Measurements from ENCODE around the gene PTPRN2.

- TF ChIP-seq, protein P1, sequence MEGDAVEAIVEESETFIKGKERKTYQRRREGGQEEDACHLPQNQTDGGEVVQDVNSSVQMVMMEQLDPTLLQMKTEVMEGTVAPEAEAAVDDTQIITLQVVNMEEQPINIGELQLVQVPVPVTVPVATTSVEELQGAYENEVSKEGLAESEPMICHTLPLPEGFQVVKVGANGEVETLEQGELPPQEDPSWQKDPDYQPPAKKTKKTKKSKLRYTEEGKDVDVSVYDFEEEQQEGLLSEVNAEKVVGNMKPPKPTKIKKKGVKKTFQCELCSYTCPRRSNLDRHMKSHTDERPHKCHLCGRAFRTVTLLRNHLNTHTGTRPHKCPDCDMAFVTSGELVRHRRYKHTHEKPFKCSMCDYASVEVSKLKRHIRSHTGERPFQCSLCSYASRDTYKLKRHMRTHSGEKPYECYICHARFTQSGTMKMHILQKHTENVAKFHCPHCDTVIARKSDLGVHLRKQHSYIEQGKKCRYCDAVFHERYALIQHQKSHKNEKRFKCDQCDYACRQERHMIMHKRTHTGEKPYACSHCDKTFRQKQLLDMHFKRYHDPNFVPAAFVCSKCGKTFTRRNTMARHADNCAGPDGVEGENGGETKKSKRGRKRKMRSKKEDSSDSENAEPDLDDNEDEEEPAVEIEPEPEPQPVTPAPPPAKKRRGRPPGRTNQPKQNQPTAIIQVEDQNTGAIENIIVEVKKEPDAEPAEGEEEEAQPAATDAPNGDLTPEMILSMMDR (conservative IDR thresholded peaks at IDR 0.05; ENCODE audit: low read depth, low read length) = no peak
- no peak for TF ChIP-seq EZH2 (IDR thresholded peaks at IDR 0.05; ENCODE audit: borderline replicate concordance, low read depth, low read length, poor library complexity, severe bottlenecking)
These were observed 690.7 kb downstream of the PTPRN2 start for GRCh38 chr7:157896774-157897555.

Data from A673 (cell line).